ENCODE data around the gene PRPSAP1. TPM values are rescaled to one million over a fixed set of nuclear protein-coding genes. Genes with fewer than 3 reads are reported as not detected.

The PRPSAP1 gene
- total and polyA plus RNA-seq, 8 donors = 25.0 to 49.0 (median 38.4) TPM

GRCh38 chr17:76260220-76260619, 93.5 kb downstream of the PRPSAP1 start:
- H3K27ac ChIP-seq = peak overlapping the region; percentile 82 to 100 (median 94)
- H3K27me3 ChIP-seq = no peaks in the 10 kb centered on the region
- intact Hi-C loops (cut with DNase I; ENCODE audit: low total_unique reads) = no loop called here
- no peak for DNase-seq
- no peak overlapping the region for H3K4me3 ChIP-seq
- H3K4me1 ChIP-seq = peaks cover 53 to 72% (median 63%) of the 10 kb centered on the region in 4 donors
- 89 to 96% (median 92%) methylated on average over 7 of the region's 7 CpGs for WGBS, 5 donors
- no peaks in the 10 kb centered on the region for H3K9me3 ChIP-seq
- no peak for TF ChIP-seq EP300 (IDR thresholded peaks at IDR 0.05)
- TF ChIP-seq POLR2AphosphoS5 (IDR thresholded peaks at IDR 0.05) = no peak
- H3K36me3 ChIP-seq = no peaks in the 10 kb centered on the region

Small RNAs within 50 kb of the gene (small RNA-seq; reads per million reads assigned to genes)
- gene RF00019 (0 reads per million in 4 donors), gene RNU6-24P (0 reads per million in 4 donors)

Other genes with a start within 250 kb of the PRPSAP1 start
- 1 to 10 TPM in 3 of 5 donors, not detected in 2; 1.3 to 6.7 (median 4.5) TPM for gene FOXJ1, start 212.7 kb downstream of the PRPSAP1 start, total RNA-seq
- gene FOXJ1, start 212.7 kb downstream of the PRPSAP1 start, polyA plus RNA-seq = under 1 TPM in 2 of 3 donors, not detected in 1; 0.12 to 0.25 TPM
- gene RNF157, start 113.4 kb downstream of the PRPSAP1 start, total RNA-seq = 10 to 100 TPM in 3 of 5 donors, 1 to 10 TPM in 2; 1.0 to 41.4 (median 11.6) TPM
- 1 to 10 TPM in 2 of 3 donors, under 1 TPM in 1; 0.95 to 4.1 (median 3.7) TPM for gene RNF157, start 113.4 kb downstream of the PRPSAP1 start, polyA plus RNA-seq
- gene UBALD2, start 88.6 kb downstream of the PRPSAP1 start, total RNA-seq = 10 to 100 TPM in 2 of 5 donors, 1 to 10 TPM in 3; 1.8 to 49.5 (median 9.9) TPM
- gene UBALD2, start 88.6 kb downstream of the PRPSAP1 start, polyA plus RNA-seq = 10 to 100 TPM; 37.2 to 48.4 (median 43.0) TPM
- gene QRICH2, start 45.6 kb downstream of the PRPSAP1 start, total RNA-seq = 10 to 100 TPM in 1 of 5 donors, 1 to 10 TPM in 3, under 1 TPM in 1; 0.72 to 12.5 (median 2.3) TPM
- gene QRICH2, start 45.6 kb downstream of the PRPSAP1 start, polyA plus RNA-seq = 1 to 10 TPM; 3.8 to 5.6 (median 4.0) TPM
- 10 to 100 TPM in 1 of 5 donors, 1 to 10 TPM in 2, under 1 TPM in 1, not detected in 1; 0.45 to 13.9 (median 3.4) TPM for gene SPHK1, start 30.7 kb upstream of the PRPSAP1 start, total RNA-seq
- gene SPHK1, start 30.7 kb upstream of the PRPSAP1 start, polyA plus RNA-seq = 10 to 100 TPM in 1 of 3 donors, 1 to 10 TPM in 2; 5.8 to 10.6 (median 6.8) TPM
- 10 to 100 TPM in 4 of 5 donors, 1 to 10 TPM in 1; 9.9 to 32.7 (median 17.9) TPM for gene UBE2O, start 99.2 kb upstream of the PRPSAP1 start, total RNA-seq
- gene UBE2O, start 99.2 kb upstream of the PRPSAP1 start, polyA plus RNA-seq = 1 to 10 TPM; 4.6 to 7.2 (median 6.1) TPM
- not detected for gene AANAT, start 113.7 kb upstream of the PRPSAP1 start, total RNA-seq
- gene AANAT, start 113.7 kb upstream of the PRPSAP1 start, polyA plus RNA-seq = under 1 TPM in 1 of 3 donors, not detected in 2; 0.44 TPM
- 100 to 1,000 TPM in 2 of 5 donors, 10 to 100 TPM in 3; 16.9 to 175 (median 43.8) TPM for gene RHBDF2, start 147.5 kb upstream of the PRPSAP1 start, total RNA-seq
- gene RHBDF2, start 147.5 kb upstream of the PRPSAP1 start, polyA plus RNA-seq = 10 to 100 TPM in 1 of 3 donors, 1 to 10 TPM in 2; 4.6 to 17.5 (median 9.2) TPM
- gene CYGB, start 183.8 kb upstream of the PRPSAP1 start, total RNA-seq = 10 to 100 TPM in 3 of 5 donors, 1 to 10 TPM in 1, not detected in 1; 6.8 to 40.4 (median 28.4) TPM
- gene CYGB, start 183.8 kb upstream of the PRPSAP1 start, polyA plus RNA-seq = 100 to 1,000 TPM in 1 of 3 donors, 10 to 100 TPM in 1, 1 to 10 TPM in 1; 9.9 to 101 (median 65.1) TPM
- gene PRCD, start 186.1 kb upstream of the PRPSAP1 start, total RNA-seq = 1 to 10 TPM in 1 of 5 donors, under 1 TPM in 1, not detected in 3; 0.72 to 5.7 TPM
- 10 to 100 TPM in 1 of 3 donors, 1 to 10 TPM in 2; 3.6 to 12.2 (median 4.2) TPM for gene PRCD, start 186.1 kb upstream of the PRPSAP1 start, polyA plus RNA-seq
- 10 to 100 TPM in 2 of 5 donors, 1 to 10 TPM in 3; 1.2 to 17.8 (median 3.6) TPM for gene ST6GALNAC2, start 231.9 kb upstream of the PRPSAP1 start, total RNA-seq
- 10 to 100 TPM in 1 of 3 donors, 1 to 10 TPM in 2; 3.9 to 17.1 (median 5.5) TPM for gene ST6GALNAC2, start 231.9 kb upstream of the PRPSAP1 start, polyA plus RNA-seq